IMR-90 (cell line): ENCODE data around the gene NKPD1. TPM values are rescaled to one million over a fixed set of nuclear protein-coding genes. Genes with fewer than 3 reads are reported as not detected.

ENCODE experiments used
- ATAC-seq: fragments of 200-7000 bp; cut with Tn5 transposase; 2 replicates; pipeline ENCODE4 v1.9.1; 2020; ENCODE audit warnings: low read depth, mild to moderate bottlenecking, moderate library complexity
- BruUV-seq: library from RNA; stranded (reverse); fragments of 400-500 nt; replicated peaks from 2 replicates; lab custom pipeline; 2021; lab: Mats Ljungman, UMichigan
- CTCF ChIA-PET: fragments of 300-600 bp; formaldehyde crosslinking; extraction: SDS; loops from one replicate; lab custom pipeline; 2021; ENCODE audit warnings: antibody characterized with exemption; lab: Yijun Ruan, JAX
- POLR2A ChIA-PET: fragments of 300-600 bp; sonication (Branson Sonifier 250); formaldehyde crosslinking; loops from one replicate; lab custom pipeline; 2022; ENCODE audit warnings: antibody characterized with exemption; ENCODE audit not compliant: unreplicated experiment; lab: Charles Lee
- DNase-seq: peaks from one replicate; pipeline ENCODE4 v3.0.0; 2013
- H2AFZ ChIP-seq: replicated peaks from 2 replicates; pipeline ENCODE3; 2013; ENCODE audit warnings: low read length, mild to moderate bottlenecking; ENCODE audit not compliant: poor library complexity
- H2AK5ac ChIP-seq: 2 replicates; pipeline ENCODE4 v1.6.1; 2013; ENCODE audit warnings: low read depth, low read length, inconsistent platforms
- H2AK9ac ChIP-seq: replicated peaks from 2 replicates; pipeline ENCODE3; 2013; ENCODE audit warnings: mild to moderate bottlenecking, low read depth, low read length, moderate library complexity; ENCODE audit not compliant: poor library complexity
- H2BK120ac ChIP-seq: 2 replicates; pipeline ENCODE4 v1.6.1; 2013; ENCODE audit warnings: low read depth, low read length, inconsistent platforms
- H2BK15ac ChIP-seq: 3 replicates; pipeline ENCODE4 v1.6.1; 2013; ENCODE audit warnings: low read depth, low read length, inconsistent platforms
- H2BK20ac ChIP-seq: 2 replicates; pipeline ENCODE4 v1.6.1; 2013; ENCODE audit warnings: low read depth, mild to moderate bottlenecking, inconsistent platforms, low read length, moderate library complexity
- H2BK5ac ChIP-seq: 2 replicates; pipeline ENCODE4 v1.6.1; 2013; ENCODE audit warnings: mild to moderate bottlenecking, low read depth, low read length, inconsistent platforms; ENCODE audit not compliant: poor library complexity, severe bottlenecking
- H3K14ac ChIP-seq: replicated peaks from 2 replicates; pipeline ENCODE4 v1.6.1; 2013; ENCODE audit warnings: low read depth, low read length, inconsistent platforms
- H3K18ac ChIP-seq: 2 replicates; pipeline ENCODE4 v1.6.1; 2013; ENCODE audit warnings: low read depth, low read length, control low read depth
- H3K23ac ChIP-seq: 2 replicates; pipeline ENCODE4 v1.6.1; 2013; ENCODE audit warnings: low read depth, low read length, inconsistent platforms
- H3K27ac ChIP-seq: 2 replicates; pipeline ENCODE4 v1.5.1; 2013; ENCODE audit warnings: mild to moderate bottlenecking, control low read depth, low read length; ENCODE audit not compliant: insufficient read depth
- H3K27me3 ChIP-seq: 2 replicates; pipeline ENCODE4 v1.6.1; 2013; ENCODE audit warnings: low read length; ENCODE audit not compliant: control insufficient read depth, insufficient read depth
- H3K36me3 ChIP-seq: 2 replicates; pipeline ENCODE4 v1.6.1; 2013; ENCODE audit warnings: low read length, mixed read lengths; ENCODE audit not compliant: control insufficient read depth, insufficient read depth
- H3K4ac ChIP-seq: 2 replicates; pipeline ENCODE4 v1.6.1; 2013; ENCODE audit warnings: low read depth, low read length, inconsistent platforms
- H3K4me1 ChIP-seq: 2 replicates; pipeline ENCODE4 v1.6.1; 2013; ENCODE audit warnings: low read length, mixed read lengths; ENCODE audit not compliant: control insufficient read depth, insufficient read depth
- H3K4me2 ChIP-seq: 2 replicates; pipeline ENCODE4 v1.6.1; 2013; ENCODE audit warnings: low read depth, mild to moderate bottlenecking, control low read depth, low read length, moderate library complexity
- H3K4me3 ChIP-seq: 2 replicates; pipeline ENCODE4 v1.5.1; 2013; ENCODE audit warnings: low read depth, mild to moderate bottlenecking, control low read depth, low read length, moderate library complexity; ENCODE audit not compliant: insufficient read depth
- H3K56ac ChIP-seq: 2 replicates; pipeline ENCODE4 v1.6.1; 2013; ENCODE audit warnings: low read length, inconsistent platforms; ENCODE audit not compliant: insufficient read depth; ENCODE audit errors: extremely low read depth
- H3K79me1 ChIP-seq, 2 experiments: 2 replicates each; pipeline ENCODE4 v1.6.1; 2013; ENCODE audit warnings: low read length in 2 of 2, inconsistent platforms in 1 of 2, low read depth in 1 of 2
- H3K9ac ChIP-seq: 2 replicates; pipeline ENCODE4 v1.6.1; 2013; ENCODE audit warnings: low read depth, low read length, control low read depth
- H3K9me1 ChIP-seq: 2 replicates; pipeline ENCODE4 v1.6.1; 2013; ENCODE audit warnings: low read length, inconsistent platforms; ENCODE audit not compliant: insufficient read depth
- H3K9me3 ChIP-seq: 2 replicates; pipeline ENCODE4 v1.6.1; 2013; ENCODE audit warnings: low read length; ENCODE audit not compliant: control insufficient read depth, insufficient read depth
- H4K20me1 ChIP-seq: 2 replicates; pipeline ENCODE4 v1.6.1; 2013; ENCODE audit warnings: low read length, inconsistent platforms; ENCODE audit not compliant: insufficient read depth
- H4K5ac ChIP-seq: 2 replicates; pipeline ENCODE4 v1.6.1; 2013; ENCODE audit warnings: mild to moderate bottlenecking, low read depth, low read length, control low read depth
- H4K8ac ChIP-seq, 2 experiments: 2 replicates each; pipeline ENCODE4 v1.6.1; 2013; ENCODE audit warnings: low read depth in 2 of 2, low read length in 2 of 2, control low read depth in 1 of 2, inconsistent platforms in 1 of 2
- H4K91ac ChIP-seq: 2 replicates; pipeline ENCODE4 v1.6.1; 2013; ENCODE audit warnings: low read depth, low read length, inconsistent platforms; ENCODE audit not compliant: insufficient read depth
- CTCF ChIP-seq: conservative IDR thresholded peaks from 2 replicates; pipeline ENCODE4 v1.5.1; 2012; ENCODE audit warnings: mild to moderate bottlenecking, low read depth, low read length, improper control_type of control experiment
- FOS ChIP-seq: fragments of 150-350 bp; IDR thresholded peaks from 2 replicates; pipeline ENCODE4 v1.6.1; 2016; ENCODE audit warnings: low read depth, low read length
- MAZ ChIP-seq: IDR thresholded peaks from 2 replicates; pipeline ENCODE4 v1.6.1; 2012; ENCODE audit warnings: low read depth, mild to moderate bottlenecking, low read length, improper control_type of control experiment, moderate library complexity, borderline replicate concordance
- USF2 ChIP-seq: fragments of 150-350 bp; IDR thresholded peaks from 2 replicates; pipeline ENCODE4 v1.6.1; 2017; ENCODE audit warnings: mild to moderate bottlenecking, antibody characterized with exemption, low read length, low read depth
- WGBS, 2 experiments: methylation state at CpG; one replicate each; pipeline versions ENCODE4 v1.1.5 to v1.1.7; 2013; ENCODE audit warnings: missing lambda C conversion rate in 2 of 2; ENCODE audit not compliant: insufficient read length in 1 of 2; ENCODE audit errors: extremely low coverage in 2 of 2; 5-methylcytosine and 5-hydroxymethylcytosine counted together
- dilution Hi-C: fragments of 300-500 bp; cut with HindIII; formaldehyde crosslinking; loops from one replicate; pipeline ENCODE4 v1.14.3; 2018; ENCODE audit warnings: low sequenced_read_pairs; ENCODE audit not compliant: unreplicated experiment
- in situ Hi-C: fragments of 300-500 bp; cut with MboI; formaldehyde crosslinking; loops from 3 replicates; pipeline ENCODE4 v1.14.3; 2019; ENCODE audit warnings: low sequenced_read_pairs, inconsistent platforms, mixed read lengths
- intact Hi-C: fragments of 100-400 bp; cut with micrococcal nuclease; formaldehyde crosslinking; loops from 2 replicates; pipeline ENCODE4 v1.10.0; 2022
- polyA plus RNA-seq, 3 experiments: library from polyadenylated mRNA; depleted of rRNA; stranded (reverse); fragments of >200 nt; gene quantifications; 2 replicates each; pipeline ENCODE4 v1.2.3, GENCODE V29; 2012; ENCODE audit warnings: low replicate concordance in 1 of 3
- total RNA-seq: library from RNA; depleted of rRNA; stranded (reverse); fragments of >200 nt; gene quantifications from 2 replicates; pipeline ENCODE4 v1.2.3, GENCODE V29; 2012

The NKPD1 gene
- total and polyA plus RNA-seq, 2 of the 4 experiments (the other 2 are of a cell fraction), result under 0.01 to 0.09 TPM

GRCh38 chr19:45113628-45114027 lies 47.2 kb downstream of the NKPD1 start:
- TF ChIP-seq USF2 (no peak), FOS (no peak), MAZ (no peak), CTCF (no peak)
- Histone ChIP-seq H3K56ac (no peak overlapping the region), H2BK5ac (no peak overlapping the region), H3K9ac (no peak overlapping the region), H2BK20ac (no peak overlapping the region), H3K9me1 (peaks cover 39% of the 10 kb centered on the region), H3K27me3 (no peaks in the 10 kb centered on the region), H2AFZ (no peak overlapping the region), H3K4me3 (no peak overlapping the region), H4K5ac (no peak overlapping the region), H3K36me3 (peaks cover 6% of the 10 kb centered on the region), H3K23ac (no peak overlapping the region), H3K18ac (no peak overlapping the region), H2BK15ac (no peak overlapping the region), H3K4ac (no peak overlapping the region), H4K8ac (no peak overlapping the region), H2AK9ac (no peak overlapping the region), H2BK120ac (no peak overlapping the region), H2AK5ac (no peak overlapping the region), H4K91ac (no peak overlapping the region), H3K14ac (no peak overlapping the region), H3K4me2 (no peak overlapping the region), H3K79me1 (peaks cover 45 to 97% of the 10 kb centered on the region in 2 experiments; a peak in 3 of 4 replicates), H3K4me1 (peaks cover 5% of the 10 kb centered on the region; the same call in 1 of the 2 replicates), H4K20me1 (peaks cover 96% of the 10 kb centered on the region), H3K27ac (no peak overlapping the region), H3K9me3 (no peaks in the 10 kb centered on the region)
- CTCF ChIA-PET, result interaction anchor here (0.5 kb wide), 1 partner anchor 372 kb away, joined by 6 read pairs; no protein-coding TSS in a partner anchor
- in situ Hi-C loops, result no loop called here
- BruUV-seq, result no TSS peak
- DNase-seq (no peak), ATAC-seq (no peak)
- POLR2A ChIA-PET, result no interaction called here
- intact Hi-C loops, result no loop called here
- WGBS, 2 experiments, result 89% methylated on average over 3 of the region's 9 CpGs; no CpG with 5 or more reads in 1 of the 2 experiments
- dilution Hi-C loops, result no loop called here
